Measurements from ENCODE around the gene SP3.

DNA sequence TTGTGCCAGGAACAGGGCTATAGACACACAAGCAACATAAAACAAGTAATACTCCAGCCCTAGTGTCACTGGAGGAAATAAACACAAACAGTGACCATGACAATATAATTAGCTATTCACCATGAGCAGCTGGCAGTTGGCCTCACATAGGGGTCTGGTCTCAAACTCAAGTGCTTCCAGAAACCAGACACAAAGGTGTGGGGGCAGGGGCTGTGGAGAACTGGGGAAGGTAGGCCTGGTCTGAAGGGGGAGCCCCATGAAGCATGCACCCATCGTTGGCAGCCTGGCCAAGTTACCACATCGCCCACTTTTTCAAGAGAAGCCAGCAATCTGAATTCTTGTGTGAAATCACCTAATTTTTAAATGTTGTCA is 49.5 kb upstream of the SP3 start:
- no peak for TF ChIP-seq EZH2phosphoT487 (IDR thresholded peaks at IDR 0.05; ENCODE audit: borderline replicate concordance, low read length)
- TF ChIP-seq, protein P1, sequence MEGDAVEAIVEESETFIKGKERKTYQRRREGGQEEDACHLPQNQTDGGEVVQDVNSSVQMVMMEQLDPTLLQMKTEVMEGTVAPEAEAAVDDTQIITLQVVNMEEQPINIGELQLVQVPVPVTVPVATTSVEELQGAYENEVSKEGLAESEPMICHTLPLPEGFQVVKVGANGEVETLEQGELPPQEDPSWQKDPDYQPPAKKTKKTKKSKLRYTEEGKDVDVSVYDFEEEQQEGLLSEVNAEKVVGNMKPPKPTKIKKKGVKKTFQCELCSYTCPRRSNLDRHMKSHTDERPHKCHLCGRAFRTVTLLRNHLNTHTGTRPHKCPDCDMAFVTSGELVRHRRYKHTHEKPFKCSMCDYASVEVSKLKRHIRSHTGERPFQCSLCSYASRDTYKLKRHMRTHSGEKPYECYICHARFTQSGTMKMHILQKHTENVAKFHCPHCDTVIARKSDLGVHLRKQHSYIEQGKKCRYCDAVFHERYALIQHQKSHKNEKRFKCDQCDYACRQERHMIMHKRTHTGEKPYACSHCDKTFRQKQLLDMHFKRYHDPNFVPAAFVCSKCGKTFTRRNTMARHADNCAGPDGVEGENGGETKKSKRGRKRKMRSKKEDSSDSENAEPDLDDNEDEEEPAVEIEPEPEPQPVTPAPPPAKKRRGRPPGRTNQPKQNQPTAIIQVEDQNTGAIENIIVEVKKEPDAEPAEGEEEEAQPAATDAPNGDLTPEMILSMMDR (IDR thresholded peaks at IDR 0.05; ENCODE audit: low read depth, low read length, poor library complexity, severe bottlenecking), result no peak
